MV-4-11 (cell line): ENCODE data around the gene SYK.
A peak's percentile ranks its signal among the peaks of the same experiment; 100 is the strongest.

ENCODE experiments used
- DNase-seq: peaks from one replicate; lab custom pipeline; 2025; lab: John Stamatoyannopoulos, UW

Gene SYK

GRCh38 chr9:90906316-90907055 lies 104.9 kb downstream of the SYK start:
- no peak for DNase-seq

DNA sequence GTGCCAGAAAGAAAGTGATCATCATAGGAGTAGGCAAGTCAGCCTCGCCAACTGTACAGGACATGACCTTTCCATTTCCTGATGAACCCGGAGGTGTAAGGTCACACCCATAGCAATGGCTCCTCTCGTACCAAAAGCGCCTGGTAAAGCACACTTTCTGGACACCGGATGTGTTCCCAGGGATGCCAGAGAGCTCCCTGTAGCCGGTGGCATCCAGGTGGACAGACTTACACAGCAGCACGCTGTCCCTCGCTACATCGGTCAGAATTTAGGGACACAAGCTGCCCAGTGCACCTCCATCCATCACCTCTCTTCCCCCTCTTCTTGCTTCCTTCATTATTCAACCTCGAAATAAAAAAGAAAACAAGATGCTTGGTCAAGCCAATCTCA lies 105.4 kb downstream of the SYK start:
- DNase-seq = no peak

DNA sequence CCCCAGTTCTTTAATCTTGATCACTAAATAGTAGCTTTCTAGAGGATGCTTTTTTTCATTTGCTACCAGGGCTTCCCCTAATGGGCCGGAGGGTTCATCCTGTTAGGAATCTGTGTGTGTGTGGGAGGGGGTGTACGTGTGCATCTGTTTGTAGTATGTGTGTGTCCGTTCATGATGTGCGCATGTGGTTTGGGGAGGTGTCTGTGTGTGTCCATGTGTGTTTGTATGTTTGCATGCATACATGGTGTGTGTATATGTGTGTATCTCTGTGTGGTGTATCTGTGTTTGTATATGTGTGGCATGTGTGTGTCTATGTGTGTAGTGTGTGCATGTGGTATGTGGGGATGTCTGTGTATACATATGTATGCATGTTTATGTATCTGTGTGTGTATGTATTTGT lies 106.2 kb downstream of the SYK start:
- no peak for DNase-seq

DNA sequence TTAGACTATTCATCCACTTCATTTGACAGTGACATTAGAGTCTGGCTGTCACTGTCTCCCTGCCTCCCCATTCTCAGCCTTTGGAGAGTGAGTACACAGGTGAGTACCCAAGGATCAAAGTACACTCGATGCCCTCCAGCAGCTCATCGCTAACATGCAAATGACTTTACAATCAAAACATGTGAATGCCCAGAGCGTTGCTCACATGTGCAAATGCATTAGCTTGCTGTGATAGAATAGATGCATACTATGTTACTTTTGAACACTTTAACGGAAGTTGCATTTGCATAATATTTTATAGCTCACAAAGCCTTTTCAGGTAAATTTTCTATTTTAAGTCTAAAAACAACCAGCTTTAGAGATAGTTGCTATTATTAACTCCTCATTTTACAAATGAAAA lies 107.6 kb downstream of the SYK start:
- no peak for DNase-seq

DNA sequence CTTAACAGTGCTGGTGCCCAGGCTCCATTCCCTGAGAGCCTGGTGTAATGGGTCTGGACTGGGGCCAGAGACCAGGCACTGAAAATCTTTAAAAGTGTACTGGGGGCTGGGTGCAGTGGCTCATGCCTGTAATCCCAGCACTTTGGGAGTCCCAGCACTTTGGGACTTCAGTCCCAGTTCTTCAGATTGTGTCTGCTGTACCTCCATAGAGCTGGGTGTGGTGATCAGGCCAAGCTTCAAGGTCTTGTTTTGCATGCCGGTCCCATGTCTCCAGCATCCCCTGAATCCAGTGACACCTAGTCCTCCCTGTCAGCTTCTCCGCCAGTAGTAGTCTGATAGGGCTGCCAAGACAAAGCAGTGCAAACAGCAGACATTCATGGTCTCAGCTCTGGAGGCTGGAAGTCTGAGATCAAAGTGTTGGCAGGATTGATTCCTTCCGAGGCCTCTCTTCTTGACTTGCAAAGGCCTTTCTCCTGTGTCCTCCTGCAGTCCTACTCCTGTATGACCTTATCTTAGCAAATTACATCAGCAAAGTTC lies 108.2 kb downstream of the SYK start:
- DNase-seq = no peak

- no peak for DNase-seq
Measured at GRCh38 chr9:90914196-90914595, 112.6 kb downstream of the SYK start.

DNA sequence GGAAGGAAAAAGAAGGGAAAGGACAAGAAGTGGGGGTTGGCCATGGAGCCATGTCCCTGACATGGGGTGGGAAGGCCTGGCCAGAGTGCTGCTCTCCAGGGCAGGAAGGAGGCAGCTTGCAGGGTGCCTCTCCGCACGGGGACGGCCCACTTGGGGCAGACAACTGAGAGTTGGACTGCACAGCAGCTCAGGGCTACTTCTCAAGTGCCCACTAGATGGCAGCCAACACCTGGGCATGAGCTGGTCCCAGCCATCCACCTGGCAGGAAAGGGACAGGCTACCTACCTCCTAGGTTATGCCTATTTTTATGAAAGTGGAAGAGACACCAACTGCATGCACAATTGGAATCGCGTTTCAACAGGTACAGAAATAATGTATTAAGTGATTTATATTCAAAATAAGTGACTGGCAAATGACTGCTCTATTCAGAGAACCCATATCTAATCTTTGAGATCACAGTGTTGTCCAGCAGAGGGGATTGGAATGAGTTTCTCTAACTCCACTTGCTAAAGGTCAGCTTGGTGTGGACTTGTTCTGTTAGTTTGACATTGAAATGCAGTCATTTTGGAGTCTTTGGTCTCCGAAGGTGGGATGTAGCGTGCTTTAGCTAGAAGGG lies 113.4 kb downstream of the SYK start:
- peak; percentile 52 for DNase-seq

GRCh38 chr9:90915693-90916092 lies 114.1 kb downstream of the SYK start:
- DNase-seq = peak; percentile 9

DNA sequence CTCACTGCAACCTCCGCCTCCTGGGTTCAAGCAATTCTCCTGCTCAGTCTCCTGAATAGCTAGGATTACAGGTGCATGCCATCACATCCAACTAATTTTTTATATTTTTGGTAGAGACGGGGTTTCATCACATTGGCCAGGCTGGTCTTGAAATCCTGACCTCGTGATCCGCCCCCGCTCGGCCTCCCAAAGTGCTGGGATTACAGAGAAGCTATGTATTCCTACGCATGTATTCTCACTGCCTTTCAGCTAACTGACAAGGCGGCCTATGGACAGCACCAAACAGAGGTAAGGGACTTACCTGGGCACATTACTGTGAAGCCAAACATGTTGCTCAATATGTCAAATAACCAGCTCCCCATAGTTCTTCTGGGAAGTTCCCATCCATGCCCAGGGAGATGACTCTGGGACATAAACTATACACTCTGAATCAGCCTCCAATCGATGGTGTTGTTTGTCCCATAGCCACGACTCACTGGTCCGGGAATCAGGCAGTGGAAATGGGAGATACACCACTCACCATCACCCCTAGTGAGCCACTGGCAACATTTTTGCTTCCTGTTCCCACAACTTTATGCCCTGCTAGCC lies 114.6 kb downstream of the SYK start:
- DNase-seq = no peak

GRCh38 chr9:90919883-90920282 lies 118.3 kb downstream of the SYK start:
- DNase-seq = no peak

DNA sequence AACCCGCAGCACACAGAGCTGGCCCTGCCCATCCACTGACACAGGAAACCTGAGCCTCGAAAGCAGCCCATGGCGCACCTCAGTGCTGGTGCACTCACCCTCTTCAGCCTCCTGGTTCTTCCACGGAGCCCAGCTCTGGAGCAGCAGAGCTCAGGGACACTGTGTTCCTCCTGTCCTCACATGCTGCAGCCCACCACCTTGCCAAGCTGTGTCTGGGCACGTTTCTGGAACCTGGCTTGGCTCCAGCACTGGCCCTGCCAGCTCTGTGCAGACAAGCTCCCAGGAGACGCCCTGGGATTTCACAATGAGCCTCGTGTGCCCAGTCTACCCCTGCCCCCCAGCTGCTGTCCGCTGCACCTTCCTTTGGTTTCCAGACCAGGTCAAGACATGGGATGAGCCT lies 119.5 kb downstream of the SYK start:
- peak; percentile 21 for DNase-seq

DNA sequence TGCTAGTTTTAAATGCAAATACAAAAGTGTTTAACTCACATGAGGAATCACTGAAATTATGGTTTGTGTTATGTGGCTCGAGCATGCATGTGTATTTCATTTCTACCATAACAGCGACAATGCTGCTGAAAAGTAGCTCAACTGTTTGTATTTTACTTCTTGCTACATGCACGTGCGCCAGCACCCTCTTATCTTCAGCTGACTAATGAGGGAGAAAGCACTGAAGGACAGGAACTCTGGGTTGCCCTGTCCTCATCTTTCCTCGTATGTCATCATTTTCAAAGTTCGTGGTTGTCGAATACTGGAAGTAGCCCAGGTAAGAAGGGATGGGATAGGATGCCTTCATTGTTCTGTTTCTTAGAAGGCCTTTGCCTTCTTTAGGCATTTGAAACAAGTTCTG lies 120.3 kb downstream of the SYK start:
- no peak for DNase-seq

DNA sequence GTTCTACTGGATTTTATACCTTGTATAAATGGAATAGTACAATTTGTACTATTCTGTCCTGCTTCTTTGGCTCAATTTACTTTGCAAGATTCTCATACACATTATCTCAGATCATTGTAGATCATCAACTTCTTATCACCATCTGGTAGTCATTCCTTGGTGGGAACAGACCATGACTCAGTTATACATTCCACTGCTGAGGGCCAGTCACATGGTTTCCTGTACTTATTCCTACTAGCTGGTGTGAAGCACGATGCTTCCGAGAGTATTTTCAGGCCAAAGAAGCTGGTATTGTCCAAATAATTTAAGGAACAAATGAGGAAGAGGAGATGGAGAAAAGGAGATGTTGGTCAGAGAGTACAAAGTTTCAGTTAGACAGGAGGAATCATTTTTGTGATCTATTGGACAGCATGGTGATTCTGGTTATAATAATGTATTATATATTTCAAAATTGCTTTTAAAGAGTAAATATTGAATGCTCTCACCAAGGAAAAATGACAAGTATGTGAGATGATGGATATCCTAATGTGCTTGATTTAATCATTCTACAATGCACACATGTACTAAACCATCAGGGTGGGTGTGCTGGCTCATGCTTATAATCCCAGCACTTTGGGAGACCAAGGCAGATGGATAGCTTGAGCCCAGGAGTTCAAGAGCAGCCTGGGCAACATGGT lies 124.1 kb downstream of the SYK start:
- DNase-seq = peak; percentile 34

GRCh38 chr9:90926936-90927335 lies 125.3 kb downstream of the SYK start:
- no peak for DNase-seq

GRCh38 chr9:90927496-90927895 lies 125.9 kb downstream of the SYK start:
- DNase-seq = no peak

DNA sequence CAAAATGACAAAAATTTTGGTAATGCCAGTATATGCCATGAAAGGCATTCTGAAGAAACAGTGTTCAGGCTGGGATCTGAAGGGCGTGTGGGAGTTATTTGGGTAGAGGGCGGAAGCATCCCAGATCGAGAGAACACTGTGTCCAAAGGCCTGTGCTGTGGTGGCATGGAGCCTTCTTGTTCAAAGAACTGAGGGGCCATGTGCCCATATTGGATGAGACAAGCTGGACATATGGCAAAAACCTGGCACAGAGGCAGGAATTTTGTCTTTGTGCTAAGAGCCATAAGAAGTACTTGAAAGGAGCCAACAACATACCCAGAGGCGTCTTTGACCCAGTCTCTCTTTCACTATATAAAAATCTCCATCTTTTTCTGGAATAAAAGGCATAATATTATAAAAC lies 128.0 kb downstream of the SYK start:
- DNase-seq = no peak

GRCh38 chr9:90933468-90933867 lies 131.8 kb downstream of the SYK start:
- DNase-seq = no peak

DNA sequence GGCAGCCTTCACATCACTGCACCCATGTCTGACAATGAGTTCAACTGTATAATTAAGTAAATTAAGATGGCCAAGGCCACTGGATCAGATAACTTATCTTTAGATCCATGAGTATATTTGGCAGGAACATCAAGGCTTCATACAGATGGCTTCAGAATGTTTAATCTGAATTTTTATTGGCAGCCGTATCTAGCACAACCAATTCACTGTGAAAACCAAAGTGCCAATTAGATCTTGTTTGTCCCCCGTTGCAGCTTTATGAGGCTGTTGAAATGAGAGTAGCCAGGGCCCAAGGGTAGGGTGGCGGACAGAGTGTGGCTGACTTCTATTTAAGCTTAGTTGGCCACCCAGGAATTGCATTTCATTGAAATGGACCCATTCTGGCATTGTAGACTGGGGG lies 137.7 kb downstream of the SYK start:
- no peak for DNase-seq

DNA sequence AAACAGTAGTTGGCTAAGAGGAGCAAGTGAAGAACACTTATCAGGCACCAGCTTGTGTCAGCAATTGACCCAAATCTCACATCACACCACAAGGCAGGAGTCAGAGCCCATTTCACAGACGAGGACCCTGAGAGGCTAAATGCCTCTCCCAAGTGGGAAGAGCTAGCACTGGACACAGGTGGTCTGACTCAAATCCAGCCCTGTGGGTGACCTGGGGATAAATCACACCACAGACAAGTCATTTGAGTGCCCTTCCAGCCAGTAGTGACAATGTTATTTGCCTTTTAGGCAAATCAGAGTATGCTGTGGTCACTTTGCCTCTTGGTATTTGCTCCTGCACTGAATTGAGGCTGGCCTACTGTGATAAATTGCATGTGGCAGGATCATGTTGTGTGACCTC lies 138.7 kb downstream of the SYK start:
- DNase-seq = no peak

DNA sequence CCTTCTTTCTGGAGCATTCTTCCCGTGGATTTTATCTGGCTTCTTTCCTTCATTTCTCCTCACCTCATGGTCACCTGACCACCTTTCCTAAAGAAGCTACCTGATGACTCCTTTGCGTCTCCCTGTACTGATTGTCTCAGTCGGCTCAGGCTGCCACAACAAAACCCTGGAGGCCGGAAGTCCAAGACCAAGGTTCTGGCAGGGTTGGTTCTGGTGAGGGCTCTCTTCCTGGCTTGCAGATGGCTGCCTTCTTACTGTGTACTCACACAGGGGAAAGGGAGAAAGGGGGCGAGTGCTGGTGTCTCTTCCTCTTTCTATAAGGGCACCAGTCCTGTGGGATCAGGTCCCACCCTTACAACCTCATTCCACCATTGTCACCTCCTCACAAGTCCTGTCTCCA lies 140.0 kb downstream of the SYK start:
- no peak for DNase-seq

DNA sequence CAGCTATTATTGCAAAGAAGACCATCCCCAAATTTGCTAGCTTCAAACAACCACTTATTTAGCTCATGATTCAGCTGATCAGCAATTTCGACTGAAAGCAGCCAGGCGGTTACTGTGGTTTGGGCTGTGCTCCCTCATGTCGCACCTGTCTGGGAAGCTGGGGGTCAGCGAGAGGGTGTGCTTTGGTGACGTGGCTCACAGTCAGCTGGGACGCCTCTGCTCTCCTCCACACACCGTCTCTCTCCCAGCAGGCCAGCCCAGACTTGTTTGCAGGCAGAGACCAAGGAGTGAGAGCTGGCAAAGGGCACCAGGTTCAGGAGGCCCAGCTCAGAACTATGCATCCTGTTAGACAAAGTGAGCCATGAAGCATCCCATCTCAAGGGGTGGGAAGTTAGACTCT lies 140.9 kb downstream of the SYK start:
- DNase-seq = no peak

- DNase-seq = no peak
Measured at GRCh38 chr9:90943341-90943740, 141.7 kb downstream of the SYK start.

DNA sequence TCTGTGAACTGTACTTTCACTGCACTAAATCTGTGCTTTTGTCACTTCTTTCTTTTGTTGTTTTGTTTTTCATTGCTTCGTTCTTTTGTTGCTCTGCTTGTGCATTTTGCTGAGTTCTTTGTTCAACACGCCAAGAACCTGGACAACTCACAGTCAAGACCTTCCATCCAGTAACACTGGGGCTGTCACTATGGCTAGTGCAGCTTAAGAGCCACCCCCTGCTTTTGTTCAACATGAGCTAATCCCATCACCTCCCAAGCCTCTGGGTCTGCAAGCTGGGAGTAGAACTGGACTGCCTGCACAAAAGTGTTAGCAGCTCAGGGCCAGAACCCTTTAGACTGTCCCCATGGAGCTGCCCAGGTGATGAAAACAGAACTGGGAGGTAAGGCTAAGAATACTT lies 143.7 kb downstream of the SYK start:
- no peak for DNase-seq
